UCSD-AML1 (cell line): ENCODE results near the gene ISM2.
A peak's percentile ranks its signal among the peaks of the same experiment; 100 is the strongest.

Experiments
- DNase-seq: peaks from one replicate; lab custom pipeline; 2025; ENCODE audit not compliant: unreplicated experiment; lab: John Stamatoyannopoulos, UW

Gene ISM2

DNA sequence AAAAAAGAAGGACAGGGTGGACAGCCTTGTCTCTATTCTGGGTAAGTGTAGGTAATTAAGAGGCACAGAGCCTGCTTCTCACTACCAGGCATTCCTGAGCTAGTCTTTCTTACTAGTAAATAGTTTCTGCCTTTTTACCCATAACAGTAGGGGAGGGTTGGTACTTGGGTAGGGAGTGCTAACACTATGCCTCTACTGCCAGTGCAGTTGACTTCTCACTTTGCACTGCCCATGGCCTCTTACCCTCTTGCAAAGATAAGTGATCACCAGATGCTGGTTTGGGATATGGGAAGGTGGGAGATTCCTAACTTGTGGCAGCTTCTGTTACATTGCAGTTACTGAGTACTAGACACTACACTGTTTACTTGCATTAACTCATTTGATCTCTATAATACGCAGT, 29.1 kb downstream of the ISM2 start:
- DNase-seq = no peak

DNA sequence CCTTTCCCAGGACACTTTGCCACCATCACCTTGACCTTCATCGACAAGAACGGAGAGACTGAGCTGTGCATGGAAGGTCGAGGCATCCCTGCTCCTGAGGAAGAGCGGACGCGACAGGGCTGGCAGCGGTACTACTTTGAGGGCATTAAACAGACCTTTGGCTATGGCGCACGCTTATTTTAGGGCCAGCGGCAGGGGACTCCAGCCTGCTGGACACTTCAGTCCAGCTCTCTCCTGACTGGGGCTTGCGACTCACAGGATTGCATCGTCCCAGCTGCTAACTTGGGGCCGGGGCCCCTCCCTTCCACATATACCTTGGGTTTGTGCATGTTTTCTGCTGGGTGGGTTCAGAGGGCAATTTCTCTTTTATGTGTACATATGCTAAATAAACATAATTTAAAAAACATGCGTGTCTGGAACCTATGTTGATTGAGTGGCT, 29.5 kb downstream of the ISM2 start:
- DNase-seq = no peak

DNA sequence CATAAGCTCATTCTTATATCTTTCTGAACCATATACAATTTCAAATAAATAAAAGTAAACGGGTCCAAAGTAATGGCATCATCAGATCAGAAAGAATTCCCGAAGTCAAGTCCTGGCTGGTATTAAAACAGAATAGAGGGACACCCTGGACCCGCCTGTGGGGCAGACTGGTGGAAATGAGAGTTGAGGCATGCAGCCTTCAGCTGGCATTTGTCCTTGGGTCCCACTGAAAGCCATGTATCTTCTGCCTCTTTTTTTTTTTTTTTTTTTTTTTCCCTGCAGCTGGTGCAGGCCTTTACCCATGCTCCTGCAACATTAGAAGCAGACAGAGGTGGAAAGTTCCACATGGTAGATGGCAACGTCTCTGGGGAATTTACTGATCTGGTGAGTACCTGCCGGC, 30.8 kb downstream of the ISM2 start:
- DNase-seq = no peak

DNA sequence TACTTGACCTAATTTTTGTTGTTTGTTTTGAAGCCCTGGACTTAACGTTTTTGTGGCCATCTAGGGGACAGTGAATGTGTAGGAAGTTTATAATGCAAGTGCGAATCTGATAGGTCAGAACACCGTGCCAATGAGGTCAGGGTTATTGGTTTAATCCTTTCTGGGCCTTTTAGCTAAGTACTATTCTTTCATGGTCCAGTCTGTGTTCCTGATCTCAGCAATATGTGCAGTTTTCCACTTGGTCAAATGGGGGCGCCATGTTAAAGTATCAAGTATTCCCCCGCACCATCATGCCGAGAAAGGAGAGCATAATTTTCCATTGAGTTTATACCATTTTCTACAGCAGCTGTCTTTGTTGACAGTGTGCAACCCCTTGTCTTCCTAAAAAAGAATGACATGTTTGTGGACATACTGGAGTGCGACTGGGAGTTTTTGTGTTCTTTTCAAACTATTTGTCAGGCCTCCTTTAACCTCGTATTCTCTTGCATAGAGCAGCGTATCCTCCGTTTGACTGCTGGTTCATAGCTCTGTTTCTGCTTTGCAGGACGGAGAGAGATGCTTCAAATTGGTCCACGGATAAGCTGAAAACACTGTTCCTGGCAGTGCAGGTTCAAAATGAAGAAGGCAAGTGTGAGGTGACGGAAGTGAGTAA, 39.4 kb downstream of the ISM2 start:
- DNase-seq = peak; percentile 39

DNA sequence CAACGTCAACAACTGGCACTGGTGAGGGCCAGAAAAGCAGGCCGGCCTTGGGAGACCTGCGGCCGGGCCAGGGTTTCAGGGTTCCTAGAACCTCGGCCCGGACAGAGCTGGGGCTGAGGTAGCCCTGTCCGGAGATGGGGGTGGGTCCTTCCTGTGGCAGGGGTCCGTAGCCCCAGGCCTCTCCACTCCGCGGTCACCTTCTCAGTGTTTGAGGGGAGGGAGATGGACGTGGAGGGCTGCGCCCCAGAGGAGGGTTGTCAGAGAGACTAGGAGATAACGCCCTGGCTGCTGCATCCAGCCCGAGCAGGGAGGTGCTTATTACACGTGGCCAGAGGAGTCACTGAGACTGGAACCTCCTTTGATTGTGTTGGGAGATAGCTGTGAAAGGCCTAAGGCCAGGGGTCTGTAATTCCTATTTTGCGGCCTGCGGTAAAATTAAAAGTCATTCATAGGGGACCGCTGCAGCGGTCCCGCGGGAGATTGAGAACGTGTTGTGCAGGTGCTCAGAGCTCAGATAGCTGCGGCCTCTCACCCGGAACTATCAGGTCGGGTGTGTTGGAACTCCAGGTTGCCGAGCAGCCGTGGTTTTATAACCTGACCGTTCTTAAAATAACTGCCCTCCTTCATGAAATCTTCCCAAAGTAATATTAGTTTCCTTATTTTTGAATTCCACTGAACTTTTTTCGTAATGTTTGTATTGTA, 40.2 kb downstream of the ISM2 start:
- peak; percentile 56 for DNase-seq

DNA sequence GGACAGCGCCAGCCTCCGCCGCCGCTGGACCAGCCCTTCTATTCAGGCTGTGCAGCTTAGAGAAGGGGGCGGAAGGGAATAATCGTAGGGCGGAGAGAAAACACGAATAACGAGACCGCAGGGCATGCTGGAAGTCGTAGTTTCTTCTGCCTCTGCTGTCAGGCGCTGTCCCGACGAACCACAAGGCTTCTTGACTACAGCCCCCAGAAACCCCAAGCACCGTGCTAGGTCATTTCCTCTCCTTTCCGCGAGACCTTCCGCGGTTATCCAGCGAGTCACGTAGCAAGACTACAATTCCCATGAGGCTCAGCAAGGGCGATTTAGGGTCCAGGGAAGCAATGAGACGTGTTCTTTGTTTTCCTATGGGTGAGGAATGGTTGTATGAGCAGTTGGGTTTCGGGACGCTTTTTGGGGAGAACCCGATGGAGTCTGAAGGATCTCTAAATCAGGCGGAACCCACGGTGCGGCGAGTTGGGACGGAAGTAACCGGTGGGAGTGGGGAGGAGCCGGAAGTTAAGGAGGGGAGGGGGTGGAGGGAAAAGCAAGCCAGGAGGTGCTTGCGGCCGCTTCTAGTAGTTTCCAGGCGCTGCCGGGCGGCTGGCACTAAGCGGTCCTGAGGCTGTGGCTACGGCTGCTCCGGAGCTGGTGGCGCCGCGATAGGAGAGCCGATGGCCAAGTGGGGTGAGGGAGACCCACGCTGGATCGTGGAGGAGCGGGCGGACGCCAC, 40.9 kb downstream of the ISM2 start, which contains the start of the genes AHSA1 and VIPAS39:
Gene AHSA1, plus strand, starts transcription at position 572 of the 727 bp plus-strand sequence. Its CDS starts 97 bp downstream, at position 669.
Gene VIPAS39, minus strand, starts transcription at position 80 of the 727 bp plus-strand sequence. CDS start 3,499 bp downstream, outside the sequence.
- peak; percentile 95 for DNase-seq

DNA sequence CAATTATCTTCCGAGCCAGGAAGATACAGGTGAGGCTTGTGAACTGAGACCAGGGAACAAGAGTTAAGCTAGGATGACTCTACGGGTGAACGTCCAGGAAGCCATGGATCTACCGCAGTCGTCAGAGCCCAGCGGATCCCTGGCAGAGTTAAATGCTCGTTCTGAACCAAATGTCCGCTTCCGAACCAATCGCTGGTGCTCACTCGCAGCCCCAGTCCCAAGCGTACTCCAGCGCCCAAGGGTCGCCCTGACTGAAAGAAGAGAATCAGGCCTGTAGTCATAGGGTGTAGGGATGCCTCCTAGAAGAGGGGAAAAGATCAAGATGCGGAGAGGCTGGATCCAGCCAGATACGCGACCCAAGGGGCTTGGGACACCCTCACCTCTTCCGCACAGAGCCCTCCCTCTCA, 41.5 kb downstream of the ISM2 start:
- no peak for DNase-seq

DNA sequence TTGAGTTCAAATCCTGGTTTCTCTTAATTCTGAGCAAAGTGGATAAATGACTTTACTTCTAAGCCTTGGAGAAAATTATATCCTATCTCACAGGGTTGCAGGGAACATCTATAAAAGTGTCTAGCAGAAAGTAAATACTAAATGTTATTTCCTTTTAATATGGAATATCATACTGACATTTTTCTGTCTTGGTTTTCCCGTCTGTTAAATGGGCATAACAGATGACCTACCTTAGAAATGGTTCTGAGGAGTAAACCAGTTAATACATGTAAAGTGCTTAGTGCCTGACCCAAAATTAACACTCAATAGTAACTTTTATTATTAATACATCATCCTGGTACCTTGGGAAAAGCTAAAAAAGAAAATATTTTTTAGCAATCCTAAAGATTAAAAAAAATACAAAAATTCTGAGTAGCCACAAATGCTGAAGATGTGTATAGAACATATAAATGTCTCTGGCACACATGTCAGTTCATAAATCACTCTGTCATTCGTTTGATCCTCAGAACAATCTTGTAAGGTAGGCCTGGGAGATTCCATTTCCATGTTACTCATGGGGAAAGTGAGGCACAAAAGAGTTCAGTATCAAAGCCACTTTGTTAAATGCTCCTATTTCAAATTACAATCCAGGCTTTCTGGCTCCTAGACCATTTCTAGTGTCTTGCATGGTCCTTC, 42.5 kb downstream of the ISM2 start:
- DNase-seq = no peak

DNA sequence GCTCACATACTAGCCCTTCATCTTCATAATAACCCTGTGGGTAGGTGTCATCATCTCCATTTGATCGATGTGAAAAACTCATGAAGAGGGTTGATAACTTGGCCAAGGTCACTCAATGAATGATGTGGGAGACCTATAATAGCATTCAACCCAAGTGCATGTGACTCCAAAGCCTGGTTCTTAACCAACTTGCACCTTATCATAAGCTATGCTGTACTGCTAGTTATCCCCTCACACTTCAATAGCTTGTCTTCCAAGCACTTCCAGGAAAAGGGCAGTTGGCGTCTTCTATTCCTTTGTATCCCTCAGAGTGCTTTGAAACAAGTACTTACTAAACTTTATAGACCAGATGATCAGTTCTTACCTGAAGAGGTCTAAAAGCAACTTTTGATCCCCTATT, 56.4 kb downstream of the ISM2 start:
- no peak for DNase-seq

DNA sequence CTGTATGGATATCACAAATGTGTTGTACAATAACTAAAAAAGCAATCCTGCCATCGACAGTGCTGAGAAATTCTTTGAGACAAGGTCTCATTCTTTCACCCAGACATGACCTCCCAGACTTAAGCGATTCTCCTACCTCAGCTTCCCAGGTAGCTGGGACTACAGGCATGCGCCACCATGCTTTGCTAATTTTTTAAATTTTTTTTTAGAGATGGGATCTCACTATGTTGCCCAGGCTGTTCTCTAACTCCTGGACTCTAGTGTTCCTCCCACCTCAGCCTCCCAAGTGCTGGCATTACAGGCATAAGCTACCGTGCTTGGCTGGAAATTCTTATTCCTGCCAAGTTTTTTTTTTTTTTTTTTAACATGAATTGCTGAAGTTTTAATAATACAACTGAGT, 58.8 kb downstream of the ISM2 start:
- no peak for DNase-seq

DNA sequence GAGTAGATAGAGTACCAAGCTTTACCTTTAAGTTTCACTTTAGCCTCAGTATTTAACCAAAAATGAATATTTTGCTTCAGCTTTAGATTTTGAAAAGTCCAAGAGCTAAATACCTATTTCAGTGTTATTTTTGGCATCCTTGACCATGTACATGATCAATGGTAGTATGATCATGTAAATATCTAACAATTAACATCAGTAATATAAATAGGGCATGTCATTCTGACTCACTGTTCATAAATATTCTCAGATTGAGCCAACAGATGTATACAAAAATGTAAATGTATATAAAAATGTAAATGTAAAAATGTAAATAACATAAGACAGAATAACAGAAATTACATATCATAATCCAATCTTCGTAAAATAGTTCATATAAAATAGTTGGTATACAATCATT, 60.0 kb downstream of the ISM2 start:
- no peak for DNase-seq

DNA sequence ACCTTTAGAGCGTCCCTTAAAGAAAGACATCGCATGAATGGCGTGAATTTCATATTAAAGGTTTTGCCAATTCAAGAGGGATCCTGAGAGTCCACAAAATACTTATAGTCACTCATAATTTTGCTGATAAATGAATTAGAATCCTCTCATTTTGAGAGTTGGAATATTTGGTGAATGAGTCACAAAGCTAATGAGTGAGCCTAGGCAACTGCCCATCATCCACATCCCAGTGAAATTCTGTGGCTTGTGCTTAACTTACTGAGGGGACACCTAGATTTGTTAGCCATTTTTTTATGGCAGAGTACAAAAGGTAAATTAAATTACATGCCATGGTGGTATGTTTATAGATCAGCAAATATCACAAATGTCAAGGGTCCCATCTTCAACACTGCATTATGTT, 62.6 kb downstream of the ISM2 start:
- no peak for DNase-seq

DNA sequence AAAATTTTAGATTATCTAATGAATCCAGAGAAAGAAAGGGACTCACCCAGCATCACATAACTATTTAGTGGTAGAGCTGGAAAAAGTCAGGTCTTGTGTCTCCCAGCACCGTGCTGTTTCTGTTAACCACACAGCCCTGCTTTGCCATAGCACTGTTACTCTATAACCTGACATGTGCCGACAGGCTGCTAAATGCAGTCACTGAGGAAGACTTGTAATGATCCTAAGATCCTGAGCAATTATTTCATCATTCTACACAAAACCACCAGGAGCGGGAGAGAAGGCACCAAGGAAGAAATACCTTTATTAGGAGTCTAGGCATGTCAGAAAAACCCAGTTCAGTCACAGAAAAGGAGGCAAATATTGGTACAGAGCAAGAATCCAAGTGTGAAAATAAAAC, 72.2 kb downstream of the ISM2 start:
- no peak for DNase-seq

DNA sequence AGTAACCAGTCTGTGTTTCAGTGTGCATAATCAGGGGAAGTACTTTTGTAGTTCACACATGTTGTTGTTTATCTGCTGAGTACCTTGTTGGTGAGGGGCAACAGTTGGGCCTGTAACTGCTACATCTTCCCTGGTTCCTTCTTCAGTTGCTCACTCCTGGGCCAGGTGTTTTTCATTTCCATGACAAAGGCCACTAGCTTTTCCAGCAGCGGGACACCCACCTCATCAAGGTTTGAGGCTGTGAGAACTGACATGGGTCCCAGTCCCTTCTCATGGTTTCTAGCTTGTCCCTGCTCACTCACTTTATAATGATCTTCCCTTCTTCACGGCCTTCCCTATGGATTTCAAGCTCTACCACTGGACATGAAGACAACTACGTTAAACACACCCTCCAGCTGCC, 73.8 kb downstream of the ISM2 start:
- DNase-seq = no peak
